IMR-90 (cell line): ENCODE results near the gene EFNA5. TPM values are rescaled to one million over a fixed set of nuclear protein-coding genes. Genes with fewer than 3 reads are reported as not detected.

Experiments used
- ATAC-seq: fragments of 200-7000 bp; cut with Tn5 transposase; 2 replicates; pipeline ENCODE4 v1.9.1; 2020; ENCODE audit warnings: low read depth, mild to moderate bottlenecking, moderate library complexity
- BruUV-seq: library from RNA; stranded (reverse); fragments of 400-500 nt; replicated peaks from 2 replicates; lab custom pipeline; 2021; lab: Mats Ljungman, UMichigan
- CTCF ChIA-PET: fragments of 300-600 bp; formaldehyde crosslinking; extraction: SDS; loops from one replicate; lab custom pipeline; 2021; ENCODE audit warnings: antibody characterized with exemption; lab: Yijun Ruan, JAX
- POLR2A ChIA-PET: fragments of 300-600 bp; sonication (Branson Sonifier 250); formaldehyde crosslinking; loops from one replicate; lab custom pipeline; 2022; ENCODE audit warnings: antibody characterized with exemption; ENCODE audit not compliant: unreplicated experiment; lab: Charles Lee
- DNase-seq: peaks from one replicate; pipeline ENCODE4 v3.0.0; 2013
- H2AFZ ChIP-seq: replicated peaks from 2 replicates; pipeline ENCODE3; 2013; ENCODE audit warnings: low read length, mild to moderate bottlenecking; ENCODE audit not compliant: poor library complexity
- H2AK5ac ChIP-seq: 2 replicates; pipeline ENCODE4 v1.6.1; 2013; ENCODE audit warnings: low read depth, low read length, inconsistent platforms
- H2AK9ac ChIP-seq: replicated peaks from 2 replicates; pipeline ENCODE3; 2013; ENCODE audit warnings: mild to moderate bottlenecking, low read depth, low read length, moderate library complexity; ENCODE audit not compliant: poor library complexity
- H2BK120ac ChIP-seq: 2 replicates; pipeline ENCODE4 v1.6.1; 2013; ENCODE audit warnings: low read depth, low read length, inconsistent platforms
- H2BK15ac ChIP-seq: 3 replicates; pipeline ENCODE4 v1.6.1; 2013; ENCODE audit warnings: low read depth, low read length, inconsistent platforms
- H2BK20ac ChIP-seq: 2 replicates; pipeline ENCODE4 v1.6.1; 2013; ENCODE audit warnings: low read depth, mild to moderate bottlenecking, inconsistent platforms, low read length, moderate library complexity
- H2BK5ac ChIP-seq: 2 replicates; pipeline ENCODE4 v1.6.1; 2013; ENCODE audit warnings: mild to moderate bottlenecking, low read depth, low read length, inconsistent platforms; ENCODE audit not compliant: poor library complexity, severe bottlenecking
- H3K14ac ChIP-seq: replicated peaks from 2 replicates; pipeline ENCODE4 v1.6.1; 2013; ENCODE audit warnings: low read depth, low read length, inconsistent platforms
- H3K18ac ChIP-seq: 2 replicates; pipeline ENCODE4 v1.6.1; 2013; ENCODE audit warnings: low read depth, low read length, control low read depth
- H3K23ac ChIP-seq: 2 replicates; pipeline ENCODE4 v1.6.1; 2013; ENCODE audit warnings: low read depth, low read length, inconsistent platforms
- H3K27ac ChIP-seq: 2 replicates; pipeline ENCODE4 v1.5.1; 2013; ENCODE audit warnings: mild to moderate bottlenecking, control low read depth, low read length; ENCODE audit not compliant: insufficient read depth
- H3K27me3 ChIP-seq: 2 replicates; pipeline ENCODE4 v1.6.1; 2013; ENCODE audit warnings: low read length; ENCODE audit not compliant: control insufficient read depth, insufficient read depth
- H3K36me3 ChIP-seq: 2 replicates; pipeline ENCODE4 v1.6.1; 2013; ENCODE audit warnings: low read length, mixed read lengths; ENCODE audit not compliant: control insufficient read depth, insufficient read depth
- H3K4ac ChIP-seq: 2 replicates; pipeline ENCODE4 v1.6.1; 2013; ENCODE audit warnings: low read depth, low read length, inconsistent platforms
- H3K4me1 ChIP-seq: 2 replicates; pipeline ENCODE4 v1.6.1; 2013; ENCODE audit warnings: low read length, mixed read lengths; ENCODE audit not compliant: control insufficient read depth, insufficient read depth
- H3K4me2 ChIP-seq: 2 replicates; pipeline ENCODE4 v1.6.1; 2013; ENCODE audit warnings: low read depth, mild to moderate bottlenecking, control low read depth, low read length, moderate library complexity
- H3K4me3 ChIP-seq: 2 replicates; pipeline ENCODE4 v1.5.1; 2013; ENCODE audit warnings: low read depth, mild to moderate bottlenecking, control low read depth, low read length, moderate library complexity; ENCODE audit not compliant: insufficient read depth
- H3K56ac ChIP-seq: 2 replicates; pipeline ENCODE4 v1.6.1; 2013; ENCODE audit warnings: low read length, inconsistent platforms; ENCODE audit not compliant: insufficient read depth; ENCODE audit errors: extremely low read depth
- H3K79me1 ChIP-seq, 2 experiments: 2 replicates each; pipeline ENCODE4 v1.6.1; 2013; ENCODE audit warnings: low read length in 2 of 2, inconsistent platforms in 1 of 2, low read depth in 1 of 2
- H3K9ac ChIP-seq: 2 replicates; pipeline ENCODE4 v1.6.1; 2013; ENCODE audit warnings: low read depth, low read length, control low read depth
- H3K9me1 ChIP-seq: 2 replicates; pipeline ENCODE4 v1.6.1; 2013; ENCODE audit warnings: low read length, inconsistent platforms; ENCODE audit not compliant: insufficient read depth
- H3K9me3 ChIP-seq: 2 replicates; pipeline ENCODE4 v1.6.1; 2013; ENCODE audit warnings: low read length; ENCODE audit not compliant: control insufficient read depth, insufficient read depth
- H4K20me1 ChIP-seq: 2 replicates; pipeline ENCODE4 v1.6.1; 2013; ENCODE audit warnings: low read length, inconsistent platforms; ENCODE audit not compliant: insufficient read depth
- H4K5ac ChIP-seq: 2 replicates; pipeline ENCODE4 v1.6.1; 2013; ENCODE audit warnings: mild to moderate bottlenecking, low read depth, low read length, control low read depth
- H4K8ac ChIP-seq, 2 experiments: 2 replicates each; pipeline ENCODE4 v1.6.1; 2013; ENCODE audit warnings: low read depth in 2 of 2, low read length in 2 of 2, control low read depth in 1 of 2, inconsistent platforms in 1 of 2
- H4K91ac ChIP-seq: 2 replicates; pipeline ENCODE4 v1.6.1; 2013; ENCODE audit warnings: low read depth, low read length, inconsistent platforms; ENCODE audit not compliant: insufficient read depth
- CEBPB ChIP-seq: IDR thresholded peaks from 2 replicates; pipeline ENCODE4 v1.6.1; 2012; ENCODE audit warnings: low read depth, low read length, improper control_type of control experiment
- CHD1 ChIP-seq: IDR thresholded peaks from 2 replicates; pipeline ENCODE4 v1.6.1; 2012; ENCODE audit warnings: low read depth, low read length, improper control_type of control experiment
- CTCF ChIP-seq: conservative IDR thresholded peaks from 2 replicates; pipeline ENCODE4 v1.5.1; 2012; ENCODE audit warnings: mild to moderate bottlenecking, low read depth, low read length, improper control_type of control experiment
- FOS ChIP-seq: fragments of 150-350 bp; IDR thresholded peaks from 2 replicates; pipeline ENCODE4 v1.6.1; 2016; ENCODE audit warnings: low read depth, low read length
- POLR2A ChIP-seq: IDR thresholded peaks from 2 replicates; pipeline ENCODE4 v1.6.1; 2012; ENCODE audit warnings: mild to moderate bottlenecking, low read depth, low read length
- RCOR1 ChIP-seq: IDR thresholded peaks from 2 replicates; pipeline ENCODE4 v1.6.1; 2012; ENCODE audit warnings: mild to moderate bottlenecking, low read length, improper control_type of control experiment; ENCODE audit not compliant: insufficient replicate concordance
- USF2 ChIP-seq: fragments of 150-350 bp; IDR thresholded peaks from 2 replicates; pipeline ENCODE4 v1.6.1; 2017; ENCODE audit warnings: mild to moderate bottlenecking, antibody characterized with exemption, low read length, low read depth
- WGBS, 2 experiments: methylation state at CpG; one replicate each; pipeline versions ENCODE4 v1.1.5 to v1.1.7; 2013; ENCODE audit warnings: missing lambda C conversion rate in 2 of 2; ENCODE audit not compliant: insufficient read length in 1 of 2; ENCODE audit errors: extremely low coverage in 2 of 2; 5-methylcytosine and 5-hydroxymethylcytosine counted together
- dilution Hi-C: fragments of 300-500 bp; cut with HindIII; formaldehyde crosslinking; loops from one replicate; pipeline ENCODE4 v1.14.3; 2018; ENCODE audit warnings: low sequenced_read_pairs; ENCODE audit not compliant: unreplicated experiment
- in situ Hi-C: fragments of 300-500 bp; cut with MboI; formaldehyde crosslinking; loops from 3 replicates; pipeline ENCODE4 v1.14.3; 2019; ENCODE audit warnings: low sequenced_read_pairs, inconsistent platforms, mixed read lengths
- intact Hi-C: fragments of 100-400 bp; cut with micrococcal nuclease; formaldehyde crosslinking; loops from 2 replicates; pipeline ENCODE4 v1.10.0; 2022
- polyA plus RNA-seq, 3 experiments: library from polyadenylated mRNA; depleted of rRNA; stranded (reverse); fragments of >200 nt; gene quantifications; 2 replicates each; pipeline ENCODE4 v1.2.3, GENCODE V29; 2012; ENCODE audit warnings: low replicate concordance in 1 of 3
- total RNA-seq: library from RNA; depleted of rRNA; stranded (reverse); fragments of >200 nt; gene quantifications from 2 replicates; pipeline ENCODE4 v1.2.3, GENCODE V29; 2012

The EFNA5 gene
- total and polyA plus RNA-seq, 2 of the 4 experiments (the other 2 are of a cell fraction) = 1.5 to 1.6 TPM

DNA sequence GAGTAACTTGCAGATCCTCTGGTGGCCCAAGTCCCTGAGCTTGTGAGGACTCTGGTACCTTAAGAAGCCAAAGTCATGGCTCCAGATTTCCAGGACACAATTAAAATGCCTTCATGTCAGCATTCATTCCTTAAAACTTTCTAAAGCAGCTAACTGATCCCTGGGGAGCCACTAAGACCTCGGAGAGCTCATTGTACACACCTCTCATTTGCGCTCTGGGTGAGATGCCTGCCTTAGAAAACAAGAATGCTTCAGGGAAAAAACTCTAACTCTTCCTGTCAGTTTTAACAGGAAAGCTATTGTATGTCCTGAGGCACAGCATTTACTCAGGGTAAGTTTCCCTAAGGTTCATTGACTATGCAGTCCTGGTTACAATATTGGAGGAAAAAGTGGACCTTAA lies 285.0 kb downstream of the EFNA5 start:
- no peak overlapping the region for H4K91ac ChIP-seq
- no peak overlapping the region for H3K4me3 ChIP-seq
- no TSS peak for BruUV-seq
- peak overlapping the region; percentile 71 for H2BK120ac ChIP-seq
- H2BK5ac ChIP-seq = no peak overlapping the region
- peaks cover 11% of the 10 kb centered on the region for H3K4me1 ChIP-seq
- H3K9me1 ChIP-seq = peaks cover 11% of the 10 kb centered on the region
- H2AK9ac ChIP-seq = no peak overlapping the region
- H3K9me3 ChIP-seq = no peaks in the 10 kb centered on the region
- ChIA-PET POLR2A (no interaction called here), CTCF (no interaction called here)
- no peaks in the 10 kb centered on the region for H3K27me3 ChIP-seq
- ATAC-seq (no peak), DNase-seq (no peak)
- peak overlapping the region; percentile 37; the same call in 1 of the 2 replicates for H3K14ac ChIP-seq
- no peaks in the 10 kb centered on the region for H3K36me3 ChIP-seq
- no peak overlapping the region for H2AFZ ChIP-seq
- peak overlapping the region; percentile 33 for H3K4ac ChIP-seq
- no peak overlapping the region for H3K56ac ChIP-seq
- no peak overlapping the region for H3K23ac ChIP-seq
- no peak overlapping the region for H3K4me2 ChIP-seq
- 0 out of 2 replicates have a peak overlapping the region, but pooled peaks have one; percentile 24 for H4K5ac ChIP-seq
- peak overlapping the region; percentile 61; the same call in 1 of the 2 replicates for H2BK20ac ChIP-seq
- no peak overlapping the region for H2AK5ac ChIP-seq
- no peak overlapping the region for H3K27ac ChIP-seq
- TF ChIP-seq CHD1 (no peak), CEBPB (no peak), POLR2A (no peak), USF2 (no peak), FOS (no peak), CTCF (no peak), RCOR1 (no peak)
- dilution Hi-C loops = no loop called here
- H3K18ac ChIP-seq = peak overlapping the region; percentile 52; the same call in 1 of the 2 replicates
- intact Hi-C loops = no loop called here
- in situ Hi-C loops = no loop called here
- H3K79me1 ChIP-seq = no peaks in the 10 kb centered on the region
- WGBS, 2 experiments = 100% methylated on average over 1 of the region's 2 CpGs; no CpG with 5 or more reads in 1 of the 2 experiments
- no peak overlapping the region for H3K9ac ChIP-seq
- no peak overlapping the region for H4K8ac ChIP-seq
- H2BK15ac ChIP-seq = no peak overlapping the region; the same call in 2 of the 3 replicates
- no peaks in the 10 kb centered on the region for H4K20me1 ChIP-seq
